Endothelial cell (in vitro differentiated cells): ENCODE results near the gene AQR. TPM values are rescaled to one million over a fixed set of nuclear protein-coding genes. Genes with fewer than 3 reads are reported as not detected.
A peak's percentile ranks its signal among the peaks of the same experiment; 100 is the strongest.
"Not testable (repeated sequence)": the region's sequence is repeated elsewhere in the genome, so short reads cannot be mapped to it uniquely, and the experiment has no call there.

Experiments used
- DNase-seq: peaks from one replicate; pipeline ENCODE4 v3.0.0; 2021; ENCODE audit warnings: low spot score
- H3K27ac Mint-ChIP-seq: one replicate; pipeline ENCODE4 v1.8.0; 2021; ENCODE audit warnings: mixed read lengths, inconsistent platforms; ENCODE audit not compliant: unreplicated experiment
- H3K27me3 Mint-ChIP-seq: one replicate; pipeline ENCODE4 v1.8.0; 2021; ENCODE audit warnings: mild to moderate bottlenecking, moderate library complexity, mixed read lengths, inconsistent platforms; ENCODE audit not compliant: unreplicated experiment
- H3K36me3 Mint-ChIP-seq: one replicate; pipeline ENCODE4 v1.8.0; 2021; ENCODE audit warnings: mild to moderate bottlenecking, low read depth, mixed read lengths, inconsistent platforms; ENCODE audit not compliant: unreplicated experiment
- H3K4me1 Mint-ChIP-seq: one replicate; pipeline ENCODE4 v1.8.0; 2021; ENCODE audit warnings: mild to moderate bottlenecking, mixed read lengths, inconsistent platforms; ENCODE audit not compliant: unreplicated experiment
- H3K4me3 Mint-ChIP-seq: one replicate; pipeline ENCODE4 v1.8.0; 2021; ENCODE audit warnings: mild to moderate bottlenecking, mixed read lengths, inconsistent platforms; ENCODE audit not compliant: unreplicated experiment
- H3K9me3 Mint-ChIP-seq: one replicate; pipeline ENCODE4 v1.8.0; 2021; ENCODE audit warnings: mixed read lengths, inconsistent platforms; ENCODE audit not compliant: unreplicated experiment
- total RNA-seq: library from RNA; stranded (reverse); fragmentation: NEBNext Ultra II Directional; extraction: Animal tissue kit (Norgen Biotek cat#: 25700); gene quantifications from one replicate; pipeline ENCODE4 v1.2.1, GENCODE V29; 2021; ENCODE audit not compliant: unreplicated experiment
- TF ChIP-seq, protein P1 (sequence below): fragments of 200-600 bp; sonication (generic); IDR thresholded peaks from one replicate; pipeline ENCODE4 v1.5.0; 2021; ENCODE audit warnings: antibody characterized with exemption; ENCODE audit not compliant: unreplicated experiment

Gene AQR
- total RNA-seq, 1 donor from 2014 or later = 41.5 TPM

GRCh38 chr15:34970098-34970643, 629 bp upstream of the AQR start:
- not testable (repeated sequence) for H3K36me3 Mint-ChIP-seq, H3K9me3 Mint-ChIP-seq, DNase-seq, H3K27me3 Mint-ChIP-seq, H3K27ac Mint-ChIP-seq
- TF ChIP-seq, protein P1, sequence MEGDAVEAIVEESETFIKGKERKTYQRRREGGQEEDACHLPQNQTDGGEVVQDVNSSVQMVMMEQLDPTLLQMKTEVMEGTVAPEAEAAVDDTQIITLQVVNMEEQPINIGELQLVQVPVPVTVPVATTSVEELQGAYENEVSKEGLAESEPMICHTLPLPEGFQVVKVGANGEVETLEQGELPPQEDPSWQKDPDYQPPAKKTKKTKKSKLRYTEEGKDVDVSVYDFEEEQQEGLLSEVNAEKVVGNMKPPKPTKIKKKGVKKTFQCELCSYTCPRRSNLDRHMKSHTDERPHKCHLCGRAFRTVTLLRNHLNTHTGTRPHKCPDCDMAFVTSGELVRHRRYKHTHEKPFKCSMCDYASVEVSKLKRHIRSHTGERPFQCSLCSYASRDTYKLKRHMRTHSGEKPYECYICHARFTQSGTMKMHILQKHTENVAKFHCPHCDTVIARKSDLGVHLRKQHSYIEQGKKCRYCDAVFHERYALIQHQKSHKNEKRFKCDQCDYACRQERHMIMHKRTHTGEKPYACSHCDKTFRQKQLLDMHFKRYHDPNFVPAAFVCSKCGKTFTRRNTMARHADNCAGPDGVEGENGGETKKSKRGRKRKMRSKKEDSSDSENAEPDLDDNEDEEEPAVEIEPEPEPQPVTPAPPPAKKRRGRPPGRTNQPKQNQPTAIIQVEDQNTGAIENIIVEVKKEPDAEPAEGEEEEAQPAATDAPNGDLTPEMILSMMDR = peak; percentile 21
- H3K4me3 Mint-ChIP-seq = peak overlapping the region; percentile 100
- H3K4me1 Mint-ChIP-seq = peaks cover 40% of the 10 kb centered on the region

- Mint-ChIP-seq H3K36me3 (peaks cover 16% of the 10 kb centered on the region), H3K9me3 (no peaks in the 10 kb centered on the region), H3K4me3 (no peak overlapping the region), H3K27me3 (peaks cover 6% of the 10 kb centered on the region), H3K4me1 (peaks cover 21% of the 10 kb centered on the region), H3K27ac (no peak overlapping the region)
- DNase-seq = no peak
- TF ChIP-seq, protein P1 = no peak
Observed at GRCh38 chr15:34964277-34964676, 5.3 kb downstream of the AQR start.

- Mint-ChIP-seq H3K4me3 (no peak overlapping the region), H3K27ac (no peak overlapping the region), H3K4me1 (no peaks in the 10 kb centered on the region), H3K9me3 (no peaks in the 10 kb centered on the region), H3K36me3 (peaks cover 16% of the 10 kb centered on the region), H3K27me3 (peaks cover 1% of the 10 kb centered on the region)
- no peak for DNase-seq
- TF ChIP-seq, protein P1 = no peak
Observed at GRCh38 chr15:34953851-34954250, 15.7 kb downstream of the AQR start.

GRCh38 chr15:34952481-34952880, 17.1 kb downstream of the AQR start:
- TF ChIP-seq, protein P1 = no peak
- Mint-ChIP-seq H3K4me1 (no peaks in the 10 kb centered on the region), H3K27me3 (peaks cover 1% of the 10 kb centered on the region), H3K9me3 (no peaks in the 10 kb centered on the region), H3K4me3 (no peak overlapping the region), H3K27ac (no peak overlapping the region), H3K36me3 (peaks cover 21% of the 10 kb centered on the region)
- no peak for DNase-seq

DNA sequence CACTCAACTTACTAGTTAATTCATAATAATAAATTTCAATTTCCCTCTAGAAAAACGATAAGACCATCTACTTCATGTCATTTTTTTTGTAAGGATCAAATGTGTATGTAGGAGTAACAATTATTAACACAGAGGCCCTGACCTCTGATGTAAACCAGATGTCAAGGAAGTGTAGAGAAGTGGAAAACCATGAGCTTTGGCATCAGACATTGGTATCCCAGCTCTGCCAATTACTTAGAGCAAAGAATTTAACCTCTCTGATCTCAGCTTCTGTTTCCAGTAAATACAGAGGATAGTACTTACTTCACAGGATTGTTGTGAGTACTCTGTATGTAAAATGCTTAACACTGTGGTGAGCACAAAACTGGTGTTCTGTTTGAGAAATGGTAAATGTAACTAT, 17.5 kb downstream of the AQR start:
- DNase-seq = no peak
- Mint-ChIP-seq H3K4me1 (no peaks in the 10 kb centered on the region), H3K27me3 (peaks cover 1% of the 10 kb centered on the region), H3K4me3 (no peak overlapping the region), H3K27ac (no peak overlapping the region), H3K9me3 (no peaks in the 10 kb centered on the region), H3K36me3 (peaks cover 21% of the 10 kb centered on the region)
- TF ChIP-seq, protein P1 = no peak
